HG02588 (cell line): Measurements from ENCODE around the gene CDH26.
A peak's percentile ranks its signal among the peaks of the same experiment; 100 is the strongest.

Experiments
- ATAC-seq: cut with Tn5 transposase; IDR thresholded peaks from one replicate; pipeline ENCODE4 v1.9.1; 2021; ENCODE audit warnings: mild to moderate bottlenecking, moderate library complexity; ENCODE audit not compliant: unreplicated experiment

CDH26 gene

DNA sequence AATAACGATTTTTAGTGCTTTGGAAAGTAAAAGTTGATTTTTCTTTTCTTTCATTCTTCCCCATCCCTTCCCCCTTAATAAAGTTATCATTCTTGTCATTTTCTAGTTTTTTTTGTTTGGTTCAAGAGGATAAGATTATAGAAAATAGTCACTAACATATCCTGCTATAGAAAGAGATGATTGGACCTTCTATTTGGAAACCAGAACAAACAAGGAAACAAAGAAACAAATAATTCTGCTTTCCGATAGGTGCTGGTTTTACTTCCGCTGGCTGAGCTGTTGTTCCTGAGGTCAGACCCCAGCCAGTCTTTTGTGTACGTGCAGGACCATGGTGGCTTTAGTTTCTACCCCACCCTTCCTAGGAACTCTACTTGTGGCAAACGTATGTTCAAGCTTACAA lies at the start of gene CDH26:
CDH26 (plus strand) TSS at position 301 of the 400 bp plus-strand sequence. CDS start 304 bp downstream, outside the sequence.
- ATAC-seq, result no peak

DNA sequence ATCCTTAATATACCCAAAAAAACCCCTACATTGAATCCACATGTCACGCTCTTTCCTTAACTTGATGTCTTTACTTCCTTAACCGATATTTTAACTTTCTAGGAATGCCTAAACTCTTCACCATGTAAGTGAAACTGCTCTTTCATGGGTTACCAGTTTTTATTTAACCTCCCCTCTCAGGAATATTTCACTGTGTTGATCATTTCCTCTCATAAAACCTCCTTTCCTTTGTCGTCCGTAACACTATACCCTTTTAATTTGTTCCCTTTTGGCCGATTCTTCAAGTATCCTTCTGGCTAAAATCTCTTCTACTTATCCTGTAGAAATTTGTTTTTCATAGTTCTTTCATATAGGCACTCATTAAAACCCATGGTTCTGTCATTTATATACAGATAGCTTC lies 49.4 kb upstream of the CDH26 start:
- no peak for ATAC-seq

- no peak for ATAC-seq
These were observed 47.2 kb upstream of the CDH26 start for GRCh38 chr20:59911041-59911440.

DNA sequence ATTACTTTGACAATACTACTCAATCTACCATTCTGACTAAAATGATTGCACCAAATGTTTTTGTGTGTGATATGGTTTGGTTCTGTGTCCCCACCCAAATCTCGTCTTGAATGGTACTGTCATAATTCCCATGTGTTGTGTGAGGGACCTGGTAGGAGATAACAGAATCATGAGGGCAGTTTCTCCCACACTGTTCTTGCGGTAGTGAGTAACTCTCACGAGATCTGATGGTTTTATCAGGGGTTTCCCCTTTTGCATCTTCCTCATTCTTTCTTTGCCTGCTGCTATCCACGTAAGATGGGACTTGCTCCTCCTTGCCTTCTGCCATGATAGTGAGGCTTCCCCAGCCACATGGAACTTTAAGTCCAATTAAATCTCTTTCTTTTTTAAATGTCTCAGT lies 45.6 kb upstream of the CDH26 start:
- ATAC-seq, result no peak

GRCh38 chr20:59920944-59921343 lies 37.3 kb upstream of the CDH26 start:
- no peak for ATAC-seq

GRCh38 chr20:59923514-59923913 lies 34.7 kb upstream of the CDH26 start:
- no peak for ATAC-seq

- no peak for ATAC-seq
These were observed 32.9 kb upstream of the CDH26 start for GRCh38 chr20:59925359-59925758.

- ATAC-seq, result no peak
These were observed 32.3 kb upstream of the CDH26 start for GRCh38 chr20:59925899-59926298.

GRCh38 chr20:59931511-59932312 lies 26.5 kb upstream of the CDH26 start:
- ATAC-seq, result no peak

DNA sequence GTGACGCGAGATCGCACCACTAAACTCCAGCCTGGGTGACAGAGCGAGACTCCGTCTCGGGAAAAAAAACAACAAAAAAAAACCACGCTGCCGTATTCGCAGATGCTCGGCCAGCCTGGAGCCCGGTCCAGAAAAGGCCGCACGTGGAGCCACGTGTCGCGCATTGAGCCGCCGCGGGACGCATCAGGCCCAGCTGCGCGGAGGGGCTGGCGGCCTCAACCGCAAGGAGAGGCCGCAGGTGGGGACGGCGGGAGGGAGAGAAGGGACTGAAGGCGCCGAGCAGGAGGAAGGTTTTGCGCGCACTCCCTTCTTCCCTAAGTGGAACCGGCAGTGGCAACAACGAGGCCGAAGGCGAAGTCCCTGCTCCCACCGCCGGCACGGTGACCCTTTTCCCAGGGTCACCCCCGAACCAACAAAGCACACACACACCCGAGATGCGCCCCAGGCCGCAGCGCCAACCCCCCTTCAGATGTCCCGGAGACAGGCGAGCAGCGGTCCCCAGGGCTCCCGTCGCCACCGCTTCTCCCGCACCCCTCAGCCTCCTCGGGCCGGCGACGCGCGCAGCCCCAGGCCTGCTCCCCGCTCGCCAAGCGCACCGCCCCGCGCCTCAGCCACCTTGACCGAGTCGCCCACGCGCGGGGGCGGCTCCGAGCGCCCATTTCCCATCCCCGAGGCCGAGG lies 25.5 kb upstream of the CDH26 start:
- no peak for ATAC-seq

DNA sequence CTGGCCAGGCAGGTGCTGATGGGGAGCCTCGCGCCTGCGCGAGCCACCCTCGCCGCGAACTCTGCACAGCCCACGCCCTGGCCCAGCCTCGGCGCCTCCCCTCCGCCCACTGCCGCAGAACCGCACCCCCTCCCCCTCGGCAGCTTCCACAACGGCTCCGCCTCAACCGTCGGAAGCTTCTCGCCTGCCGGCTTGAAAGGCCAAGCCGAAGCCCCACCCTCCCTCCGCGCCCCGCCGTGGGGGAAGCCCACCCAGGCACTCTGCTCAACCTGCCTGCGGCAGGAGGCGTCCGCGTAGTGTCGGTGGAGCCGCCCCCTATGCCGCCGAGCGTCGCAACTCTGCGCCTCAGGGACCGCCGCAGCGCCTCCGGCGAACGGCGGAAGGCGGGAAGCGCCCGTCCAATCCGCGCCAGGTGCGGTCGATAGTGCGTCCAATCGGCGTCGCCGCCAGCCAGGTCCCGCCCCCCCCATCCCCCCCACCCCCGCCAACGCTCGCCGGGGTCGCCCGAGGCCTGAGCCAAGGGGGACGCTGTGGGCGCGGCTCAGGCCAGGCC lies 24.9 kb upstream of the CDH26 start, which contains the start of gene SYCP2:
SYCP2 (minus strand) TSS at position 342 of the 553 bp plus-strand sequence. CDS start 11,224 bp downstream, outside the sequence.
- no peak for ATAC-seq

DNA sequence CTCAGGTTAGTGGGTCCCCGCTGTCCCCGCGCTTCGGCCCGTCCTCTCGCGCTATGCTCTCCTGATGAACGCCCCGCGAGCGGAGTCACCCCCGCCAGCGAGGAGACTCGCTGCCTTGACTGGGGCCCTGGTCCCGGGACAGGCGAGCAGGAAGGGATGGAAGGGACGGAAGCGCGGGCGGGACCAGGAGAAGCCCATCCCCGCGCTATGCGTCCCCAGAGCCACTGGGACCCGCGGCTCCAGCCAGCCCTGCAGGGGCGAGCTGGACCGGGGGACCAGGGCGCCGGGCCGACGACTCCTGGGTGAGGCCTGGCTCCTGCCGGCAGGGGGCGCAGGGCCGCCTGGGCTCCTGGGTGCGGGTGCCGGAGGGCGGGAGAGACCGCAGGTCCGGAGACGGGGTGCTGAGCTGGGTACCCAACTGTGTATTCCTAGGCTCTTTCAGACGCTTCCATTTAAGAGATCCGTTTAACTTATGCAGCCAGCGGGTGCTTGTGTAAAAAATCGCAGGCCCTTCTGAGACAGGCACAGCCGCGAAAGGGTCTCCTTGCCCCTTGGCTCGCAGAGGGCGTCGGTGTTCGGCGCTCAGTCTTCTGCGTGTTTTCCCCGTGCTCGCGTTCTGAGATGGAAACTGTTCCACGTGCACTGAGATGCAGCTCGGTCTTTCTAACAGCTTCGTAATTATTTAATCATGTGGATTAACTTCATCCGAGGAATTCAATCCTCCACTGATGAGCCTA lies 24.2 kb upstream of the CDH26 start:
- peak; percentile 85 for ATAC-seq

GRCh38 chr20:59935457-59936185 lies 22.6 kb upstream of the CDH26 start:
- no peak for ATAC-seq

- no peak for ATAC-seq
These were observed 21.8 kb upstream of the CDH26 start for GRCh38 chr20:59936409-59936808.

DNA sequence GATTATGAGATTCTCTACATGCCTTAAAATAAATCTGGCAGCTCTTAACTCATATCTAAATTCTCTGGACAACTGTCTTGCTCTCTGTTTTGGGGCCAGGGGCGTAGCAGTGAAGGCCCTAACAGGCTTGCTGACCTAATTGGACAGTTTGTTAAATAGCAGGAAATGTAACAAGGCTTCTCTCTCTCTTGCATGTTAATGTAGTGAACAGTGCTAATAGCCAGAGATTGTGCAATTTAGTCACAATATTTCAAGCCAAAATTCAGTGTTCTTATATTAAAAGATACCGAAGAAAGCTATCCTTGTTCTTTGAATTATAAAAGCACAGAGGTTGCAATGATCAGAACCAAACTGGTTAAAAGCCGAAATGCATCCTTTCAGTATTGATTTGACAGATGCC lies 21.1 kb upstream of the CDH26 start:
- no peak for ATAC-seq

- no peak for ATAC-seq
These were observed 20.0 kb upstream of the CDH26 start for GRCh38 chr20:59938221-59938620.

DNA sequence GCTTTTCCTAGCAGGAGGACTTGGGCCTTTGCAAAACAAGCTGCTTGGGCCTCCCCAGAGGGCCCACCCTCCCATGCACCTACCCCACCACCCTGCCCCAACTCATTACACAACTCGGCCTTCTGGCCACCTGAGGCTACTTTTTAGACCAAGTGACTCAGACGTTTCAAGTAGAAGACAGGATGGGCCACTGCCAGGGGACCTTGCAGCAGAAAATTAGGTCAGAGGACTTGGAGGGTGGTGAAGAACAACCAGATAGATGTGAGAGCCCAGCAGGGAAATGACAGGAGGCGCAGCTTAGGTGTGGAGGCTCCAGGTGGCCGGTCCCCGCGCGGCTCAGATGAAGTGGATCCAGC lies 19.5 kb upstream of the CDH26 start:
- no peak for ATAC-seq

- peak; percentile 26 for ATAC-seq
These were observed 19.0 kb upstream of the CDH26 start for GRCh38 chr20:59939052-59939878.

DNA sequence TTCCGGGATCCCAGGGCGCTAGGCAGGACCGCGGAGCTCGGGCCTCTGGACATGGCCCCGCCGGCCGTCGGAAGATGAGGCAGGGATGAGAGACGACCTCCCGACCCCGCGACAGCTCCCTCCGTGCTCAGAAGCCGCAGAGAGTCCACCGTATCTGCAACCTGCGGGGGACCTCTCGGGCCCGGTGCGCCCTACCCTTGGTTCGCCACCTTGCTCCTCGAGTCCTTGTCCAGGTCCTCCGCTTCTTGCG lies 18.4 kb upstream of the CDH26 start:
- ATAC-seq, result peak; percentile 27
